H1 (cell line): Measurements from ENCODE around the gene TJP2. TPM values are rescaled to one million over a fixed set of nuclear protein-coding genes. Genes with fewer than 3 reads are reported as not detected.

Source experiments
- CTCF ChIA-PET: fragments of 300-600 bp; sonication (Branson Sonifier 250); formaldehyde crosslinking; loops from one replicate; lab custom pipeline; 2021; ENCODE audit not compliant: partially characterized antibody; lab: Charles Lee
- POLR2A ChIA-PET: fragments of 300-600 bp; sonication (Branson Sonifier 250); formaldehyde crosslinking; loops from one replicate; lab custom pipeline; 2021; ENCODE audit warnings: inconsistent platforms; ENCODE audit not compliant: partially characterized antibody; lab: Charles Lee
- DNase-seq, 2 experiments: peaks; one replicate each; pipeline versions ENCODE4 v3.0.0 to v3.0.0-alpha.2; 2010 to 2022; ENCODE audit warnings: low spot score in 2 of 2, low read depth in 1 of 2, mixed read lengths in 1 of 2
- FAIRE-seq: peaks from 2 replicates; lab custom pipeline; 2011; peaks lifted over from hg19 to GRCh38; lab: Jason Lieb, UNC
- H2AFZ ChIP-seq: 2 replicates; pipeline ENCODE4 v1.8.1; 2012; ENCODE audit warnings: low read length, inconsistent platforms
- H2AK5ac ChIP-seq: 2 replicates; pipeline ENCODE4 v1.6.1; 2013; ENCODE audit warnings: low read depth, low read length
- H2BK120ac ChIP-seq: replicated peaks from 2 replicates; pipeline ENCODE3; 2013; ENCODE audit warnings: low read depth, low read length, inconsistent platforms
- H2BK12ac ChIP-seq: 2 replicates; pipeline ENCODE4 v1.6.1; 2013; ENCODE audit warnings: low read depth, low read length
- H2BK15ac ChIP-seq: 2 replicates; pipeline ENCODE4 v1.6.1; 2013; ENCODE audit warnings: low read length
- H2BK20ac ChIP-seq: 2 replicates; pipeline ENCODE4 v1.6.1; 2013; ENCODE audit warnings: low read length
- H2BK5ac ChIP-seq: 2 replicates; pipeline ENCODE4 v1.6.1; 2013; ENCODE audit warnings: low read depth, low read length
- H3K14ac ChIP-seq: 2 replicates; pipeline ENCODE4 v1.6.1; 2013; ENCODE audit warnings: inconsistent platforms; ENCODE audit not compliant: insufficient read length
- H3K18ac ChIP-seq: 2 replicates; pipeline ENCODE4 v1.6.1; 2013; ENCODE audit warnings: low read length; ENCODE audit errors: extremely low read depth
- H3K23ac ChIP-seq: 2 replicates; pipeline ENCODE4 v1.6.1; 2013; ENCODE audit warnings: inconsistent platforms; ENCODE audit not compliant: insufficient read length
- H3K23me2 ChIP-seq: 2 replicates; pipeline ENCODE4 v1.6.1; 2013; ENCODE audit warnings: low read depth, low read length
- H3K27ac ChIP-seq: 2 replicates; pipeline ENCODE4 v1.6.1; 2011; ENCODE audit warnings: low read depth, low read length, inconsistent platforms
- H3K27me3 ChIP-seq, 4 experiments: replicated peaks in 1 of 4; 1 replicate in 1 of 4; 2 replicates in 3 of 4; pipeline versions ENCODE4 v1.6.1 to v1.8.1; 2011 to 2013; ENCODE audit warnings: low read length in 3 of 4, mild to moderate bottlenecking in 3 of 4, inconsistent platforms in 2 of 4, mixed read lengths in 2 of 4, moderate library complexity in 1 of 4; ENCODE audit not compliant: control insufficient read depth in 3 of 4, insufficient read depth in 3 of 4; ENCODE audit errors: extremely low read depth in 1 of 4
- H3K36me3 ChIP-seq, 4 experiments: 2 replicates each; pipeline versions ENCODE4 v1.6.1 to v1.8.1; 2011 to 2013; ENCODE audit warnings: mild to moderate bottlenecking in 4 of 4, low read length in 3 of 4, moderate library complexity in 2 of 4, control low read depth in 1 of 4, inconsistent platforms in 1 of 4; ENCODE audit not compliant: insufficient read depth in 4 of 4, control insufficient read depth in 2 of 4
- H3K4ac ChIP-seq: replicated peaks from 2 replicates; pipeline ENCODE3; 2013; ENCODE audit warnings: low read length, low read depth, mixed read lengths, inconsistent platforms; ENCODE audit not compliant: insufficient read length
- H3K4me1 ChIP-seq, 4 experiments: replicated peaks in 1 of 4; 1 replicate in 1 of 4; 2 replicates in 3 of 4; pipeline versions ENCODE4 v1.6.1 to v1.8.1; 2011 to 2013; ENCODE audit warnings: low read length in 3 of 4, inconsistent platforms in 2 of 4, mixed read lengths in 1 of 4; ENCODE audit not compliant: insufficient read depth in 4 of 4, control insufficient read depth in 3 of 4
- H3K4me2 ChIP-seq, 2 experiments: 2 replicates each; pipeline versions ENCODE4 v1.6.1 to v1.8.1; 2011 to 2013; ENCODE audit warnings: low read depth in 2 of 2, low read length in 2 of 2, control low read depth in 1 of 2, inconsistent platforms in 1 of 2, mild to moderate bottlenecking in 1 of 2; ENCODE audit not compliant: insufficient read depth in 1 of 2
- H3K4me3 ChIP-seq, 4 experiments: fragments of 200-600, 300-600 bp in 1 of 4; sonication (generic), shearing (Covaris generic), sonication (Bioruptor Twin) in 1 of 4; 2 replicates each; pipeline versions ENCODE4 v1.5.1 to v1.8.1; 2011 to 2016; ENCODE audit warnings: low read length in 4 of 4, low read depth in 3 of 4, control low read depth in 2 of 4, inconsistent platforms in 2 of 4, mild to moderate bottlenecking in 2 of 4, mixed read lengths in 1 of 4, moderate library complexity in 1 of 4; ENCODE audit not compliant: insufficient read depth in 2 of 4; ENCODE audit errors: extremely low read depth in 1 of 4
- H3K56ac ChIP-seq: replicated peaks from 2 replicates; pipeline ENCODE3; 2013; ENCODE audit warnings: low read depth, mild to moderate bottlenecking, mixed read lengths, low read length, inconsistent platforms; ENCODE audit not compliant: insufficient read length
- H3K79me1 ChIP-seq: 2 replicates; pipeline ENCODE4 v1.6.1; 2013; ENCODE audit warnings: low read depth, low read length, control low read depth
- H3K79me2 ChIP-seq, 2 experiments: 2 replicates each; pipeline versions ENCODE4 v1.6.1 to v1.8.1; 2012 to 2013; ENCODE audit warnings: low read length in 2 of 2, mild to moderate bottlenecking in 2 of 2, inconsistent platforms in 1 of 2; ENCODE audit not compliant: insufficient read depth in 2 of 2, control insufficient read depth in 1 of 2
- H3K9ac ChIP-seq, 4 experiments: replicated peaks in 1 of 4; 1 replicate in 1 of 4; 2 replicates in 3 of 4; pipeline versions ENCODE4 v1.6.1 to v1.8.1; 2011 to 2013; ENCODE audit warnings: low read depth in 3 of 4, low read length in 3 of 4, control low read depth in 2 of 4, mild to moderate bottlenecking in 2 of 4, moderate library complexity in 2 of 4, inconsistent platforms in 1 of 4; ENCODE audit errors: extremely low read depth in 1 of 4
- H3K9me3 ChIP-seq, 2 experiments: 2 replicates each; pipeline versions ENCODE4 v1.6.1 to v1.8.1; 2012 to 2013; ENCODE audit warnings: mild to moderate bottlenecking in 2 of 2, moderate library complexity in 2 of 2, control low read depth in 1 of 2, inconsistent platforms in 1 of 2, low read depth in 1 of 2, low read length in 1 of 2, mixed read lengths in 1 of 2; ENCODE audit not compliant: insufficient read depth in 2 of 2
- H4K20me1 ChIP-seq, 2 experiments: replicated peaks in 1 of 2; 2 replicates each; pipeline versions ENCODE3 to v1.8.1; 2011 to 2013; ENCODE audit warnings: inconsistent platforms in 2 of 2, low read length in 2 of 2, mild to moderate bottlenecking in 1 of 2; ENCODE audit not compliant: insufficient read depth in 2 of 2, control insufficient read depth in 1 of 2
- H4K5ac ChIP-seq: 2 replicates; pipeline ENCODE4 v1.6.1; 2013; ENCODE audit warnings: low read length, low read depth, mixed read lengths, inconsistent platforms; ENCODE audit not compliant: insufficient read length
- H4K8ac ChIP-seq: 2 replicates; pipeline ENCODE4 v1.8.0; 2013; ENCODE audit warnings: mild to moderate bottlenecking, moderate library complexity, low read length, inconsistent platforms; ENCODE audit not compliant: insufficient read depth; ENCODE audit errors: extremely low read depth
- H4K91ac ChIP-seq: replicated peaks from 2 replicates; pipeline ENCODE3; 2013; ENCODE audit warnings: low read length, mixed read lengths, inconsistent platforms; ENCODE audit not compliant: insufficient read length
- CEBPB ChIP-seq: IDR thresholded peaks from 2 replicates; pipeline ENCODE4 v1.6.1; 2012; ENCODE audit warnings: low read depth, low read length
- CTBP2 ChIP-seq: IDR thresholded peaks from 2 replicates; pipeline ENCODE4 v1.7.0; 2011; ENCODE audit warnings: borderline replicate concordance, mild to moderate bottlenecking, moderate library complexity, mixed read lengths, low read length; ENCODE audit not compliant: insufficient read depth, insufficient read length
- HDAC2 ChIP-seq, 2 experiments: fragments of 300-600 bp in 1 of 2; sonication (generic) in 1 of 2; IDR thresholded peaks; 2 replicates each; pipeline ENCODE4 v1.6.1; 2011 to 2012; ENCODE audit warnings: low read depth in 2 of 2, low read length in 2 of 2, mild to moderate bottlenecking in 2 of 2, moderate library complexity in 2 of 2, borderline replicate concordance in 1 of 2, inconsistent platforms in 1 of 2
- KDM4A ChIP-seq: IDR thresholded peaks from one replicate; pipeline ENCODE4 v1.7.1; 2012; ENCODE audit warnings: low read depth, mild to moderate bottlenecking, moderate library complexity, low read length, inconsistent platforms; ENCODE audit not compliant: severe bottlenecking
- NRF1 ChIP-seq: IDR thresholded peaks from 2 replicates; pipeline ENCODE4 v1.6.1; 2011; ENCODE audit warnings: mild to moderate bottlenecking, low read depth, low read length, improper control_type of control experiment
- WGBS, 2 experiments: shearing (Covaris generic) in 1 of 2; methylation state at CpG; one replicate each; pipeline versions ENCODE4 v1.1.6 to v1.1.7; 2013 to 2015; ENCODE audit warnings: low lambda C conversion rate in 2 of 2, mixed read lengths in 2 of 2, inconsistent platforms in 1 of 2, low coverage in 1 of 2, missing lambda C conversion rate in 1 of 2; ENCODE audit not compliant: insufficient replicate concordance in 2 of 2, insufficient coverage in 1 of 2, insufficient read length in 1 of 2; ENCODE audit errors: extremely low coverage in 1 of 2, missing lambda C conversion rate in 1 of 2; 5-methylcytosine and 5-hydroxymethylcytosine counted together
- polyA plus RNA-seq, 7 experiments: library from polyadenylated mRNA; depleted of rRNA in 3 of 7; stranded (reverse) in 5 of 7; unstranded in 2 of 7; fragments of >200 nt in 5 of 7; fragments of 200-250 nt in 2 of 7; gene quantifications; 1 replicate in 5 of 7; 2 replicates in 1 of 7; 4 replicates in 1 of 7; pipeline versions ENCODE4 v1.2.1 to v1.2.3, GENCODE V29; 2011 to 2013; ENCODE audit warnings: missing spikeins in 2 of 7, mixed read lengths in 2 of 7
- total RNA-seq: library from RNA; stranded (reverse); fragmentation: NEBNext Ultra II Directional; extraction: Animal tissue kit (Norgen Biotek cat#: 25700); gene quantifications from 2 replicates; pipeline ENCODE4 v1.2.1, GENCODE V29; 2021

TJP2 gene
- total and polyA plus RNA-seq, 2 of the 8 experiments (the other 6 are each of a cell fraction or from before 2014, with no cell fraction given) = 54.9 to 137 TPM

- Histone ChIP-seq H3K23me2 (no peaks in the 10 kb centered on the region), H2BK20ac (no peak overlapping the region), H3K9me3 (no peaks in the 10 kb centered on the region), H4K91ac (no peak overlapping the region), H2BK5ac (no peak overlapping the region), H3K79me1 (no peaks in the 10 kb centered on the region), H2BK12ac (no peak overlapping the region), H3K14ac (no peak overlapping the region), H4K20me1 (no peaks in the 10 kb centered on the region), H3K4me1 (peaks cover 0 to 3% (median 1%) of the 10 kb centered on the region in 4 experiments; a peak in 1 of 7 replicates), H2BK120ac (no peak overlapping the region), H3K79me2 (no peaks in the 10 kb centered on the region), H3K23ac (no peak overlapping the region), H3K27me3 (no peaks in the 10 kb centered on the region), H4K8ac (no peak overlapping the region), H3K36me3 (no peaks in the 10 kb centered on the region), H2AK5ac (no peak overlapping the region), H3K4me3 (peak overlapping the region in 1 of 4 experiments; percentile 25; a peak in 1 of 8 replicates), H3K56ac (no peak overlapping the region), H3K18ac (no peak overlapping the region), H3K4me2 (peak overlapping the region in 1 of 2 experiments; percentile 34; a peak in 2 of 4 replicates), H2BK15ac (no peak overlapping the region), H3K9ac (no peak overlapping the region), H3K4ac (no peak overlapping the region), H3K27ac (no peak overlapping the region), H2AFZ (no peak overlapping the region), H4K5ac (no peak overlapping the region)
- ChIA-PET CTCF (interaction anchor here (0.9 kb wide), 1 partner anchor 9 kb away, joined by 3 read pairs; no protein-coding TSS in a partner anchor), POLR2A (interaction anchor here (0.7 kb wide), 1 partner anchor 39 kb away, joined by 3 read pairs; no protein-coding TSS in a partner anchor)
- 18% methylated on average over 2 of the region's 2 CpGs; no CpG with 5 or more reads in 1 of the 2 experiments for WGBS, 2 experiments
- no peak for DNase-seq
- peak; percentile 78 for FAIRE-seq
- no peak for TF ChIP-seq NRF1
- no peak for TF ChIP-seq KDM4A
- TF ChIP-seq HDAC2 (IDR thresholded peaks at IDR 0.05; ENCODE audit: borderline replicate concordance in 1 of 2, low read depth in 2 of 2, low read length in 2 of 2) = peak in 1 of 2 experiments; percentile 52; a peak in 1 of 4 replicates
- TF ChIP-seq CEBPB = no peak
- TF ChIP-seq CTBP2 = no peak
Observed at GRCh38 chr9:69283003-69283402, 108.9 kb downstream of the TJP2 start.
